ENCODE measurements around the gene PGAP2.

Gene PGAP2

GRCh38 chr11:3797329-3798090, 10.8 kb upstream of the PGAP2 start, which contains the start of gene NUP98 (continued):
- peak; percentile 86 for TF ChIP-seq HIC1 (tag by site-specific recombination; IDR thresholded peaks at IDR 0.05)
- TF ChIP-seq ZIC2 (tag by site-specific recombination; IDR thresholded peaks at IDR 0.05) = peak; percentile 53; the same call in 1 of the 2 replicates
- TF ChIP-seq, protein P1, sequence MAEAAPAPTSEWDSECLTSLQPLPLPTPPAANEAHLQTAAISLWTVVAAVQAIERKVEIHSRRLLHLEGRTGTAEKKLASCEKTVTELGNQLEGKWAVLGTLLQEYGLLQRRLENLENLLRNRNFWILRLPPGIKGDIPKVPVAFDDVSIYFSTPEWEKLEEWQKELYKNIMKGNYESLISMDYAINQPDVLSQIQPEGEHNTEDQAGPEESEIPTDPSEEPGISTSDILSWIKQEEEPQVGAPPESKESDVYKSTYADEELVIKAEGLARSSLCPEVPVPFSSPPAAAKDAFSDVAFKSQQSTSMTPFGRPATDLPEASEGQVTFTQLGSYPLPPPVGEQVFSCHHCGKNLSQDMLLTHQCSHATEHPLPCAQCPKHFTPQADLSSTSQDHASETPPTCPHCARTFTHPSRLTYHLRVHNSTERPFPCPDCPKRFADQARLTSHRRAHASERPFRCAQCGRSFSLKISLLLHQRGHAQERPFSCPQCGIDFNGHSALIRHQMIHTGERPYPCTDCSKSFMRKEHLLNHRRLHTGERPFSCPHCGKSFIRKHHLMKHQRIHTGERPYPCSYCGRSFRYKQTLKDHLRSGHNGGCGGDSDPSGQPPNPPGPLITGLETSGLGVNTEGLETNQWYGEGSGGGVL (tag by site-specific recombination; IDR thresholded peaks at IDR 0.05) = peak; percentile 70

- ChIA-PET POLR2A (interaction anchor here (2.2 to 3.2 kb wide), 2 partner anchors 9 to 14 kb away, joined by 15 to 26 read pairs; partner anchors contain the start of gene PGAP2), CTCF (interaction anchor here (0.5 to 4.1 kb wide), 4 partner anchors 9 to 180 kb away, joined by 3 to 28 read pairs (median 6); partner anchors contain the start of genes PGAP2 and STIM1)
- TF ChIP-seq ZNF501 (tag by site-specific recombination; IDR thresholded peaks at IDR 0.05) = no peak
- TF ChIP-seq ZNF335 (tag by site-specific recombination; conservative IDR thresholded peaks at IDR 0.05) = peak; percentile 75
- peaks cover 0 to 7% of the 10 kb centered on the region in 2 experiments; a peak in 2 of 3 replicates for H3K36me3 ChIP-seq (ENCODE audit: control insufficient read depth in 2 of 2, insufficient read depth in 1 of 2, low read length in 2 of 2)
- no peaks in the 10 kb centered on the region for H3K9me3 ChIP-seq (ENCODE audit: control insufficient read depth, insufficient read depth, low read depth, low read length)
- no peak overlapping the region for H3K27ac ChIP-seq (ENCODE audit: extremely low read depth, low read depth, low read length)
- no peaks in the 10 kb centered on the region for H3K4me1 ChIP-seq (ENCODE audit: control insufficient read depth, insufficient read depth, low read length)
- H3K4me3 ChIP-seq (ENCODE audit: low read depth, low read length) = no peak overlapping the region
These were observed 9.2 kb upstream of the PGAP2 start for GRCh38 chr11:3799143-3799542.

GRCh38 chr11:3799873-3800272, 8.5 kb upstream of the PGAP2 start:
- no peak overlapping the region for H3K4me3 ChIP-seq (ENCODE audit: low read depth, low read length)
- H3K27ac ChIP-seq (ENCODE audit: extremely low read depth, low read depth, low read length) = no peak overlapping the region
- TF ChIP-seq ZBTB11 (tag by site-specific recombination; conservative IDR thresholded peaks at IDR 0.05; ENCODE audit: low read depth) (no peak), ZBTB1 (tag by site-specific recombination; IDR thresholded peaks at IDR 0.05) (no peak), ZBTB8A (tag by site-specific recombination; IDR thresholded peaks at IDR 0.05) (no peak), ZNF792 (tag by site-specific recombination; IDR thresholded peaks at IDR 0.05) (no peak), ZNF514 (tag by site-specific recombination; IDR thresholded peaks at IDR 0.05) (no peak), SALL2 (tag by site-specific recombination; IDR thresholded peaks at IDR 0.05; ENCODE audit: borderline replicate concordance) (no peak), ZNF830 (tag by site-specific recombination; IDR thresholded peaks at IDR 0.05; ENCODE audit: low read depth) (no peak), ZFP41 (tag by site-specific recombination; IDR thresholded peaks at IDR 0.05; ENCODE audit: borderline replicate concordance) (no peak)
- TF ChIP-seq, protein P2, sequence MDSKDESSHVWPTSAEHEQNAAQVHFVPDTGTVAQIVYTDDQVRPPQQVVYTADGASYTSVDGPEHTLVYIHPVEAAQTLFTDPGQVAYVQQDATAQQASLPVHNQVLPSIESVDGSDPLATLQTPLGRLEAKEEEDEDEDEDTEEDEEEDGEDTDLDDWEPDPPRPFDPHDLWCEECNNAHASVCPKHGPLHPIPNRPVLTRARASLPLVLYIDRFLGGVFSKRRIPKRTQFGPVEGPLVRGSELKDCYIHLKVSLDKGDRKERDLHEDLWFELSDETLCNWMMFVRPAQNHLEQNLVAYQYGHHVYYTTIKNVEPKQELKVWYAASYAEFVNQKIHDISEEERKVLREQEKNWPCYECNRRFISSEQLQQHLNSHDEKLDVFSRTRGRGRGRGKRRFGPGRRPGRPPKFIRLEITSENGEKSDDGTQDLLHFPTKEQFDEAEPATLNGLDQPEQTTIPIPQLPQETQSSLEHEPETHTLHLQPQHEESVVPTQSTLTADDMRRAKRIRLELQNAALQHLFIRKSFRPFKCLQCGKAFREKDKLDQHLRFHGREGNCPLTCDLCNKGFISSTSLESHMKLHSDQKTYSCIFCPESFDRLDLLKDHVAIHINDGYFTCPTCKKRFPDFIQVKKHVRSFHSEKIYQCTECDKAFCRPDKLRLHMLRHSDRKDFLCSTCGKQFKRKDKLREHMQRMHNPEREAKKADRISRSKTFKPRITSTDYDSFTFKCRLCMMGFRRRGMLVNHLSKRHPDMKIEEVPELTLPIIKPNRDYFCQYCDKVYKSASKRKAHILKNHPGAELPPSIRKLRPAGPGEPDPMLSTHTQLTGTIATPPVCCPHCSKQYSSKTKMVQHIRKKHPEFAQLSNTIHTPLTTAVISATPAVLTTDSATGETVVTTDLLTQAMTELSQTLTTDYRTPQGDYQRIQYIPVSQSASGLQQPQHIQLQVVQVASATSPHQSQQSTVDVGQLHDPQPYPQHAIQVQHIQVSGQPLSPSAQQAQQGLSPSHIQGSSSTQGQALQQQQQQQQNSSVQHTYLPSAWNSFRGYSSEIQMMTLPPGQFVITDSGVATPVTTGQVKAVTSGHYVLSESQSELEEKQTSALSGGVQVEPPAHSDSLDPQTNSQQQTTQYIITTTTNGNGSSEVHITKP (tag by site-specific recombination; IDR thresholded peaks at IDR 0.05) = peak; percentile 80
- no peaks in the 10 kb centered on the region; a peak in 1 of 3 replicates for H3K36me3 ChIP-seq (ENCODE audit: control insufficient read depth in 2 of 2, insufficient read depth in 1 of 2, low read length in 2 of 2)
- ChIA-PET POLR2A (no interaction called here), CTCF (interaction anchor here (0.5 to 4.1 kb wide), 3 partner anchors 8 to 181 kb away, joined by 3 to 28 read pairs (median 6); partner anchors contain the start of gene PGAP2)
- H3K9me3 ChIP-seq (ENCODE audit: control insufficient read depth, insufficient read depth, low read depth, low read length) = no peaks in the 10 kb centered on the region
- no peaks in the 10 kb centered on the region for H3K4me1 ChIP-seq (ENCODE audit: control insufficient read depth, insufficient read depth, low read length)
